Mesendoderm (in vitro differentiated cells): ENCODE measurements around the gene CNTN5.

ENCODE experiments used
- DNase-seq: peaks from one replicate; pipeline ENCODE4 v3.0.0; 2013
- H2AK5ac ChIP-seq: 2 replicates; pipeline ENCODE4 v1.6.1; 2013; ENCODE audit warnings: low read length, inconsistent platforms
- H2BK120ac ChIP-seq: 2 replicates; pipeline ENCODE4 v1.6.1; 2013; ENCODE audit warnings: low read depth, mild to moderate bottlenecking, low read length, moderate library complexity, mixed read lengths
- H2BK15ac ChIP-seq: replicated peaks from 2 replicates; pipeline ENCODE4 v1.6.1; 2013; ENCODE audit warnings: low read depth, mild to moderate bottlenecking, moderate library complexity
- H2BK5ac ChIP-seq: 2 replicates; pipeline ENCODE4 v1.6.1; 2013; ENCODE audit warnings: low read length, inconsistent platforms
- H3K18ac ChIP-seq: 2 replicates; pipeline ENCODE4 v1.6.1; 2013; ENCODE audit warnings: mild to moderate bottlenecking, low read length, mixed read lengths
- H3K23ac ChIP-seq: one replicate; pipeline ENCODE4 v1.6.1; 2013; ENCODE audit warnings: low read length
- H3K27ac ChIP-seq: 2 replicates; pipeline ENCODE4 v1.5.1; 2013; ENCODE audit warnings: low read depth, mild to moderate bottlenecking, inconsistent platforms, low read length, moderate library complexity
- H3K27me3 ChIP-seq: 2 replicates; pipeline ENCODE4 v1.6.1; 2013; ENCODE audit warnings: low read length, control low read depth, mild to moderate bottlenecking, inconsistent platforms; ENCODE audit not compliant: insufficient read depth, poor library complexity
- H3K36me3 ChIP-seq: 2 replicates; pipeline ENCODE4 v1.6.1; 2013; ENCODE audit warnings: low read length, inconsistent platforms; ENCODE audit not compliant: control insufficient read depth, insufficient read depth
- H3K4ac ChIP-seq: one replicate; pipeline ENCODE4 v1.6.1; 2013; ENCODE audit warnings: low read depth, mild to moderate bottlenecking, low read length, moderate library complexity
- H3K4me1 ChIP-seq: 2 replicates; pipeline ENCODE4 v1.6.1; 2013; ENCODE audit warnings: low read depth, low read length, inconsistent platforms; ENCODE audit not compliant: control insufficient read depth
- H3K4me2 ChIP-seq: 2 replicates; pipeline ENCODE4 v1.6.1; 2013; ENCODE audit warnings: low read length
- H3K4me3 ChIP-seq: 2 replicates; pipeline ENCODE4 v1.5.1; 2013; ENCODE audit warnings: mild to moderate bottlenecking, low read length
- H3K56ac ChIP-seq: one replicate; pipeline ENCODE4 v1.6.1; 2013; ENCODE audit warnings: low read length
- H3K79me1 ChIP-seq: 2 replicates; pipeline ENCODE4 v1.6.1; 2013; ENCODE audit warnings: low read length, inconsistent platforms
- H3K79me2 ChIP-seq: 2 replicates; pipeline ENCODE4 v1.6.1; 2013; ENCODE audit warnings: mild to moderate bottlenecking, low read length; ENCODE audit not compliant: control insufficient read depth, insufficient read depth
- H3K9ac ChIP-seq: 2 replicates; pipeline ENCODE4 v1.6.1; 2013; ENCODE audit warnings: low read length, inconsistent platforms
- H4K5ac ChIP-seq: one replicate; pipeline ENCODE4 v1.6.1; 2013; ENCODE audit warnings: low read length
- H4K8ac ChIP-seq: one replicate; pipeline ENCODE4 v1.6.1; 2013; ENCODE audit warnings: low read depth, mild to moderate bottlenecking, control low read depth, low read length, moderate library complexity
- WGBS: extraction: QIAGEN DNeasy Blood & Tissue Kit; methylation state at CpG from one replicate; pipeline ENCODE4 v1.1.7; 2013; ENCODE audit warnings: low lambda C conversion rate, missing lambda C conversion rate; ENCODE audit not compliant: insufficient coverage; ENCODE audit errors: extremely low coverage; 5-methylcytosine and 5-hydroxymethylcytosine counted together

The CNTN5 gene

GRCh38 chr11:100141201-100141600 is 1120.5 kb downstream of the CNTN5 start:
- H3K79me2 ChIP-seq = no peaks in the 10 kb centered on the region
- H2BK120ac ChIP-seq = no peak overlapping the region
- H3K18ac ChIP-seq = no peak overlapping the region
- no peak overlapping the region for H3K4me3 ChIP-seq
- no peak overlapping the region for H2AK5ac ChIP-seq
- no peaks in the 10 kb centered on the region for H3K27me3 ChIP-seq
- no peak overlapping the region for H3K4ac ChIP-seq
- no peak overlapping the region for H3K56ac ChIP-seq
- H3K4me2 ChIP-seq = no peak overlapping the region
- DNase-seq = no peak
- H4K8ac ChIP-seq = no peak overlapping the region
- H2BK15ac ChIP-seq = no peak overlapping the region
- H3K9ac ChIP-seq = no peak overlapping the region
- no peaks in the 10 kb centered on the region for H3K4me1 ChIP-seq
- H4K5ac ChIP-seq = no peak overlapping the region
- H2BK5ac ChIP-seq = no peak overlapping the region
- H3K23ac ChIP-seq = no peak overlapping the region
- H3K27ac ChIP-seq = no peak overlapping the region
- WGBS = no CpG with 5 or more reads among the region's 3 CpGs
- H3K79me1 ChIP-seq = no peaks in the 10 kb centered on the region
- no peaks in the 10 kb centered on the region for H3K36me3 ChIP-seq

- DNase-seq = peak; percentile 16
- no CpG with 5 or more reads among the region's 6 CpGs for WGBS
Measured at GRCh38 chr11:100151944-100152343, 1131.2 kb downstream of the CNTN5 start.

GRCh38 chr11:100152766-100153165 is 1132.0 kb downstream of the CNTN5 start:
- H3K27me3 ChIP-seq = no peaks in the 10 kb centered on the region
- no peak overlapping the region for H2BK5ac ChIP-seq
- H3K36me3 ChIP-seq = no peaks in the 10 kb centered on the region
- no peak overlapping the region for H3K9ac ChIP-seq
- H2AK5ac ChIP-seq = no peak overlapping the region
- no peak overlapping the region for H2BK120ac ChIP-seq
- H4K5ac ChIP-seq = no peak overlapping the region
- no peak overlapping the region for H3K4me2 ChIP-seq
- no peaks in the 10 kb centered on the region for H3K4me1 ChIP-seq
- no peak overlapping the region for H4K8ac ChIP-seq
- no peak for DNase-seq
- no peaks in the 10 kb centered on the region for H3K79me1 ChIP-seq
- no peak overlapping the region for H3K27ac ChIP-seq
- H2BK15ac ChIP-seq = no peak overlapping the region
- no peak overlapping the region for H3K56ac ChIP-seq
- H3K18ac ChIP-seq = no peak overlapping the region
- no peak overlapping the region for H3K4me3 ChIP-seq
- no peak overlapping the region for H3K4ac ChIP-seq
- H3K23ac ChIP-seq = no peak overlapping the region
- no peaks in the 10 kb centered on the region for H3K79me2 ChIP-seq

More at GRCh38 chr11:100151944-100152343, 1131.2 kb downstream of the CNTN5 start:
- Histone ChIP-seq H3K4ac (no peak overlapping the region), H2BK5ac (no peak overlapping the region), H3K9ac (no peak overlapping the region), H3K79me1 (no peaks in the 10 kb centered on the region), H3K79me2 (no peaks in the 10 kb centered on the region), H3K4me3 (no peak overlapping the region), H3K23ac (no peak overlapping the region), H2BK120ac (no peak overlapping the region), H3K27me3 (no peaks in the 10 kb centered on the region), H3K27ac (no peak overlapping the region), H3K18ac (no peak overlapping the region), H3K4me2 (no peak overlapping the region), H3K56ac (no peak overlapping the region), H4K8ac (no peak overlapping the region), H4K5ac (no peak overlapping the region), H3K36me3 (no peaks in the 10 kb centered on the region), H2BK15ac (no peak overlapping the region), H3K4me1 (no peaks in the 10 kb centered on the region), H2AK5ac (no peak overlapping the region)

GRCh38 chr11:100163471-100163870 is 1142.7 kb downstream of the CNTN5 start:
- no peak overlapping the region for H4K8ac ChIP-seq
- no peak overlapping the region for H3K18ac ChIP-seq
- H3K4me3 ChIP-seq = no peak overlapping the region
- no peak overlapping the region for H4K5ac ChIP-seq
- no peak overlapping the region for H3K27ac ChIP-seq
- H2BK15ac ChIP-seq = no peak overlapping the region
- no peak overlapping the region for H2BK5ac ChIP-seq
- no peaks in the 10 kb centered on the region for H3K27me3 ChIP-seq
- H3K79me1 ChIP-seq = no peaks in the 10 kb centered on the region
- no peaks in the 10 kb centered on the region for H3K36me3 ChIP-seq
- no peak overlapping the region for H2AK5ac ChIP-seq
- H3K23ac ChIP-seq = no peak overlapping the region
- H3K4ac ChIP-seq = no peak overlapping the region
- no peaks in the 10 kb centered on the region for H3K79me2 ChIP-seq
- H3K9ac ChIP-seq = no peak overlapping the region
- no peak for DNase-seq
- H3K4me2 ChIP-seq = no peak overlapping the region
- H3K4me1 ChIP-seq = no peaks in the 10 kb centered on the region
- H2BK120ac ChIP-seq = no peak overlapping the region
- no peak overlapping the region for H3K56ac ChIP-seq

DNA sequence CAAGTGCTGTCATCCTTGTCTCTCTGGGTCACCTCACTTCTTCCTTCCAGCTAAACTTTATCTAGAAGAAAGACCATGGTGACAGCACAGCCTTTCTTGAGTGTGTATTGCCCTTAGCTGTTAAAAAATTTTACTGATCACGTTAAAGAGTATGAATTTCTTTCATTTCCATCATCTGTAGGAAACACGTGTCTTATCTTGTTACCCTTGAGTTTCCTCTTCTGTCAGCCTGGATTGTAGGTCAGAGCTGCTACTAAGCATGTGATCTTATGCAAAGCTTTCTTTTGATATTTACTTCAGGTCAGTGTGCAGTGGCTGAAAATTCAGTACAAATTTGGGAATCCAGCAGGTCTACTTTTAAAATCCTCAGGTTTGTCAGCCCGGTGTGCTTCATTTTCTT is 1154.1 kb downstream of the CNTN5 start:
- Histone ChIP-seq H2BK120ac (no peak overlapping the region), H2BK15ac (no peak overlapping the region), H3K79me2 (no peaks in the 10 kb centered on the region), H3K27ac (no peak overlapping the region), H2BK5ac (no peak overlapping the region), H3K9ac (no peak overlapping the region), H3K4ac (no peak overlapping the region), H3K4me3 (no peak overlapping the region), H3K27me3 (no peaks in the 10 kb centered on the region), H3K18ac (no peak overlapping the region), H4K5ac (no peak overlapping the region), H4K8ac (no peak overlapping the region), H3K79me1 (no peaks in the 10 kb centered on the region), H3K36me3 (no peaks in the 10 kb centered on the region), H2AK5ac (no peak overlapping the region), H3K23ac (no peak overlapping the region), H3K4me1 (no peaks in the 10 kb centered on the region), H3K4me2 (no peak overlapping the region), H3K56ac (no peak overlapping the region)
- DNase-seq = no peak
- WGBS = no CpG with 5 or more reads among the region's 3 CpGs

DNA sequence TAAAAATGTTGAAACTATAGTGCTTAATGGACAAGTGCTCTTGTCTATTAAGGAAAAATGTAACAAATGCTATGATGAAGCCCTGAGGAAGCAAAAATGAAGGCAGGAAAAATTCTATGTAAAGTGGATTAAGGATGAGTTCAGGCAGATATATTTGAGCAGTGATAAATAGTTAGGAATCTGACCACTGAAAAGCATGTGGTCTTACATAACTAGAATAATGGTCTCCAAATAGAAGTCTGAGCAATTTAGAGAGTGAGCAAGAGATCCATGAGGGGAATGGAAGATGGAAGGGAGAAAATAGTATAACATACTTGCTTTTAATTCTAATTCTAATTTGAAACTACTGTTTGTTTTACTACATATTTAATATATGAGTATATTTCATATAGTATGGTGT is 1155.7 kb downstream of the CNTN5 start:
- no peak overlapping the region for H3K56ac ChIP-seq
- no peak overlapping the region for H3K4me3 ChIP-seq
- no peaks in the 10 kb centered on the region for H3K4me1 ChIP-seq
- H3K27me3 ChIP-seq = no peaks in the 10 kb centered on the region
- no peak overlapping the region for H3K27ac ChIP-seq
- no peaks in the 10 kb centered on the region for H3K36me3 ChIP-seq
- no peak overlapping the region for H3K9ac ChIP-seq
- no peaks in the 10 kb centered on the region for H3K79me1 ChIP-seq
- DNase-seq = no peak
- no peak overlapping the region for H3K18ac ChIP-seq
- no peak overlapping the region for H3K4me2 ChIP-seq
- no peak overlapping the region for H3K23ac ChIP-seq
- H4K5ac ChIP-seq = no peak overlapping the region
- H4K8ac ChIP-seq = no peak overlapping the region
- H3K79me2 ChIP-seq = no peaks in the 10 kb centered on the region
- H3K4ac ChIP-seq = no peak overlapping the region
- H2BK120ac ChIP-seq = no peak overlapping the region
- H2BK5ac ChIP-seq = no peak overlapping the region
- no peak overlapping the region for H2BK15ac ChIP-seq
- no peak overlapping the region for H2AK5ac ChIP-seq
